Measurements from ENCODE around the gene TMEM120B. TPM values are rescaled to one million over a fixed set of nuclear protein-coding genes. Genes with fewer than 3 reads are reported as not detected.

The TMEM120B gene
- total RNA-seq: 7.9 and 15.0 TPM in 2 replicates

DNA sequence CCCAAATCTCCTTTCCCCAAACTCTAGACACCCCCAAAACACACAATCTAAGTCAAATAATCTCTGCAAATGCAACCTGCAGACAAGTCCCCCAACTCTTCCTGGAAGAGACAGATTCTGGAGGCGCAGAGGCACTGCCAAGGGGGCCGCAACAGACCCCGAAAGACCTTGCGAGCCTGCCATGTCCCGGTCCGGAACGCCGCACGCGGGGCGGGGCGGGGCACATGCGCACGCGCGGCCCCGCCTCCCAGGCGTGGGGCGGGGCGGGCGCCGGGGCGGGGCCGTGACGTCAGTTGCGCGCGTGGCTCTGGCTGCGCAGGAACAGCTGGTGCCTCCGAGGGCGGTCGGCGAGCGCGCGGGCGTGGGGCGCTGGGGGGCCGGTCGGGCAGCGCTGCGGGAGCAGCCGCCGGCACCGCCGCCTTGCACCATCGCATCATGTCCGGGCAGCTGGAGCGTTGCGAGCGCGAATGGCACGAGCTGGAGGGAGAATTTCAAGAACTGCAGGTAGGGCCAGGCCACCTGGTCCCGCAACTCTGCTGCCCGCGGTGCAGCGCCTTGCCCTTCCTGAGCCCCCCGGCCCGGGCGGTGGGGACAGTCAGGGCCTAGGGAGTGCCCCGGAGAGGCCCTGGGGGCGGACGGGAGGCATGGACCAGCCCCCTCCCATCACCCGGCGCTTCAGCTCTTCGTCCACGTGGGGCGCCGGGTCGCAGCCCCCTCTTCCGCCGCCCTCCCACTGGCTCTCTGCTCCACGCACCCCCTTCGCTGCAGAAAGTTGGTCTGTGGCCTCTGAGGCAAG, at the start of gene TMEM120B:
TMEM120B (plus strand) TSS at position 292 of the 796 bp plus-strand sequence; CDS start at position 436, 144 bp downstream.

DNA sequence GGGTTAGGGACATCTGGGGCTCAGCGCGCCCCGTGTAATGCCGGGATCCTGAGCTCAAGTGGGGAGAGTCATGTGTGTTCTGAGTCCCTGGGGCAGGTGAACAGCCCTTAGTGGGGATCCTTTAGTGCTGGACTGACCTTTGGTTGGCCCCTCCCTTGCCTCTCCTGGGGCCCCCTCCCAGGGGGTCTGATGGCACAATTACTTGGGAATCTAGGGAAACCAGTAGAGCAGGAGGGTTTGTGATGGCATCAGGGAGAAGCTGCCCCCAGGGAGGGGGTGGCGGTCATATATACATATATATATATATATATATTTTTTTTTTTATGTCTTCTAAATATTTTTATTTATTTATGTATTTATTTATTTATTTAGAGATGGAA, 43.0 kb upstream of the TMEM120B start, which contains the start of gene MORN3:
MORN3 (minus strand) TSS at position 134 of the 380 bp plus-strand sequence. CDS start 171 bp downstream, outside the sequence.

DNA sequence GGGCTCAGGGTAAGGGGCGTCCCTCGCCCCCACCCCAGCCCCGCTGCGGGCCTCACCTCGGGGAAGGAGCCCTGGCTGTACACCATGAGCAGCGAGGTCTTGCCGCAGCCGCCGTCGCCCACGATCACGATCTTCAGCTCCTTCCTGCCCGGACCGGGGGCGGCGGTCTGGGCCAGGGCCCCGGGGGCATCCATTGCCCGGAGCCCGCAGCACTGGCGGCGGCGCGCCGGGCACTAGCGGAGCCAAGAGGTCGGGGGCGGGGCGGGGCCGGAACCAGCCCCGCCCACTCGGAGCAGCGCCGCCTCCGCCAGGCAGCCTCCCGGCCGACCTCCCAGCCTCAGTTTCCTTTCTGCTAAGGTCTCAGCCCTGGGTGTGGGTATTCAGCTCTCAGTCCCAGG, 80.9 kb downstream of the TMEM120B start, which contains the start of gene RHOF:
RHOF (minus strand) TSS at position 249 of the 398 bp plus-strand sequence; CDS start at position 194, 55 bp downstream.

DNA sequence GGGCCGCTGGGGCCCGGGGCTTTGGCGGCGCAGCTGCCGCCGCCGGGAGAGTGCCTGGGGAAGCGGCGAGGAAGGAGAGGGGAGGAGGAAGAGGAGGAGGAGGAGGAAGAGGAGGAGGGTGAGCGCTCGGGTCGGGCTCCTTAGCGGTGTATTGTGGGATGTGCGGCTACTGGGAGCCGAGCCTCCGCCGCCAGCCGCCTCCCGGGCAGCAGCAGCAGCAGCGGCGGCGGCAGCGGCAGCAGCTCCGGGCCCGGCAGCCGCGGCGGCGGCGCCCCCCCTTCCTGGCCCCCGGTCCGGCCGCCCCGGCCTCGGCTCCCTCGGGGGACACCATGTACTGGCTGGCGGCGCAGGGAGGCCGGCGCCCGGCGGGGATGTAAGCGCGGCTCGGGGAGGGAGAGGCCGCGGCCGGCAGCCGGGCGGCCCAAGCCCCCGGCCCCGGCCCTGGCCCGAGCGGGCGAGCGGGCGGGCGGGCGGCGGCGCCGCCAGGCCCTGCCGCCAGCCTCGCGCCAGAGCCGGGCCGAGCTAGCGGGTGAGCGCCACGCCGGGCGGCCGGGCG, 91.4 kb downstream of the TMEM120B start, which contains the start of gene SETD1B:
SETD1B (plus strand) TSS at position 149 of the 556 bp plus-strand sequence. CDS start 729 bp downstream, outside the sequence.

Other genes with a start within 250 kb of the TMEM120B start
- 34.7 and 34.9 TPM in 2 replicates for gene KDM2B, start 131.7 kb upstream of the TMEM120B start, total RNA-seq
- 9.8 and 12.0 TPM in 2 replicates for gene ORAI1, start 86.2 kb upstream of the TMEM120B start, total RNA-seq
- 1.8 and 2.4 TPM in 2 replicates for gene MORN3, start 43.1 kb upstream of the TMEM120B start, total RNA-seq
- gene RHOF, start 80.9 kb downstream of the TMEM120B start, total RNA-seq: 9.4 and 16.6 TPM in 2 replicates
- gene SETD1B, start 91.3 kb downstream of the TMEM120B start, total RNA-seq: 7.6 and 9.0 TPM in 2 replicates
- 0.39 TPM in 1 of 2 replicates, not detected in the other for gene HPD, start 146.1 kb downstream of the TMEM120B start, total RNA-seq
- 23.2 and 52.1 TPM in 2 replicates for gene PSMD9, start 176.0 kb downstream of the TMEM120B start, total RNA-seq
- 5.9 and 8.7 TPM in 2 replicates for gene CFAP251, start 205.8 kb downstream of the TMEM120B start, total RNA-seq

Measured in placental epithelial cell (primary cell).